ENCODE results near the gene RBM39. TPM values are rescaled to one million over a fixed set of nuclear protein-coding genes. Genes with fewer than 3 reads are reported as not detected.

The RBM39 gene
- total RNA-seq, 2 donors from 2014 or later, result 276 to 332 TPM

GRCh38 chr20:35771689-35772562, 29.9 kb upstream of the RBM39 start, which contains the start of gene PHF20:
Gene PHF20, plus strand, starts transcription at chr20:35772015. Its CDS starts 29,508 bp downstream, at chr20:35801523.
- H3K4me1 Mint-ChIP-seq, result peaks cover 40% of the 10 kb centered on the region
- H3K27ac ChIP-seq (ENCODE audit: low read depth, low read length), result peak within 1 kb of the TSS; percentile 24
- peaks cover 8% of the 10 kb centered on the region for H3K27me3 Mint-ChIP-seq (ENCODE audit: insufficient read depth)
- peak; percentile 99 for DNase-seq
- peak within 1 kb of the TSS; percentile 79 for H3K4me3 Mint-ChIP-seq
- H3K36me3 ChIP-seq (ENCODE audit: control insufficient read depth, insufficient read depth, low read length), result peaks cover 9% of the 10 kb centered on the region
- H3K9me3 Mint-ChIP-seq, result peaks cover 5% of the 10 kb centered on the region
- H3K36me3 Mint-ChIP-seq (ENCODE audit: low read depth), result peaks cover 10% of the 10 kb centered on the region
- peaks cover 4% of the 10 kb centered on the region for H3K9me3 ChIP-seq (ENCODE audit: control insufficient read depth, low read length)
- no peaks in the 10 kb centered on the region for H3K27me3 ChIP-seq (ENCODE audit: control insufficient read depth, insufficient read depth, low read length, poor library complexity, severe bottlenecking)
- H3K4me3 ChIP-seq (ENCODE audit: low read length), result peak within 1 kb of the TSS; percentile 95
- TF ChIP-seq CTCF (conservative IDR thresholded peaks at IDR 0.05), result no peak
- WGBS, 2 experiments (ENCODE audit: insufficient coverage in 1 of 2, insufficient read length in 1 of 2), result 4 to 13% methylated on average over 21 to 87 of the region's 87 CpGs
- peaks cover 21% of the 10 kb centered on the region for H3K4me1 ChIP-seq (ENCODE audit: control insufficient read depth, insufficient read depth, low read length)
- peak within 1 kb of the TSS; percentile 95 for H3K27ac Mint-ChIP-seq
- peak within 1 kb of the TSS; percentile 90 for H3K9ac ChIP-seq (ENCODE audit: extremely low read depth, low read length, poor library complexity, severe bottlenecking)

GRCh38 chr20:35771367-35771688, 29.3 kb upstream of the RBM39 start:
- DNase-seq, result no peak
- H3K27me3 ChIP-seq (ENCODE audit: control insufficient read depth, insufficient read depth, low read length, poor library complexity, severe bottlenecking), result no peaks in the 10 kb centered on the region
- Mint-ChIP-seq H3K4me3 (peak overlapping the region; percentile 79), H3K36me3 (ENCODE audit: low read depth) (peaks cover 10% of the 10 kb centered on the region), H3K4me1 (peaks cover 34% of the 10 kb centered on the region), H3K27ac (peak overlapping the region; percentile 86), H3K9me3 (peaks cover 5% of the 10 kb centered on the region), H3K27me3 (ENCODE audit: insufficient read depth) (peaks cover 8% of the 10 kb centered on the region)
- H3K4me1 ChIP-seq (ENCODE audit: control insufficient read depth, insufficient read depth, low read length), result peaks cover 15% of the 10 kb centered on the region
- H3K4me3 ChIP-seq (ENCODE audit: low read length), result peak overlapping the region; percentile 57
- no peak overlapping the region for H3K9ac ChIP-seq (ENCODE audit: extremely low read depth, low read length, poor library complexity, severe bottlenecking)
- TF ChIP-seq CTCF (conservative IDR thresholded peaks at IDR 0.05), result no peak
- no peak overlapping the region for H3K27ac ChIP-seq (ENCODE audit: low read depth, low read length)
- H3K36me3 ChIP-seq (ENCODE audit: control insufficient read depth, insufficient read depth, low read length), result peaks cover 9% of the 10 kb centered on the region
- WGBS, 2 experiments (ENCODE audit: insufficient coverage in 1 of 2, insufficient read length in 1 of 2), result 81 to 89% methylated on average over 9 of the region's 9 CpGs
- peaks cover 4% of the 10 kb centered on the region for H3K9me3 ChIP-seq (ENCODE audit: control insufficient read depth, low read length)

- Mint-ChIP-seq H3K27ac (peak overlapping the region; percentile 98), H3K36me3 (ENCODE audit: low read depth) (no peaks in the 10 kb centered on the region), H3K4me1 (peaks cover 29% of the 10 kb centered on the region), H3K4me3 (no peak overlapping the region), H3K27me3 (ENCODE audit: insufficient read depth) (peaks cover 8% of the 10 kb centered on the region), H3K9me3 (peaks cover 5% of the 10 kb centered on the region)
- H3K9ac ChIP-seq (ENCODE audit: extremely low read depth, low read length, poor library complexity, severe bottlenecking), result peak overlapping the region; percentile 39
- no peak for TF ChIP-seq CTCF (conservative IDR thresholded peaks at IDR 0.05)
- peak; percentile 94 for DNase-seq
- H3K36me3 ChIP-seq (ENCODE audit: control insufficient read depth, insufficient read depth, low read length), result no peaks in the 10 kb centered on the region
- H3K27ac ChIP-seq (ENCODE audit: low read depth, low read length), result peak overlapping the region; percentile 98
- WGBS, 2 experiments (ENCODE audit: insufficient coverage in 1 of 2, insufficient read length in 1 of 2), result 63 to 66% methylated on average over 3 to 5 of the region's 5 CpGs
- H3K9me3 ChIP-seq (ENCODE audit: control insufficient read depth, low read length), result peaks cover 4% of the 10 kb centered on the region
- H3K4me1 ChIP-seq (ENCODE audit: control insufficient read depth, insufficient read depth, low read length), result peaks cover 14% of the 10 kb centered on the region
- H3K27me3 ChIP-seq (ENCODE audit: control insufficient read depth, insufficient read depth, low read length, poor library complexity, severe bottlenecking), result no peaks in the 10 kb centered on the region
- no peak overlapping the region for H3K4me3 ChIP-seq (ENCODE audit: low read length)
Measured at GRCh38 chr20:35768731-35769664, 26.9 kb upstream of the RBM39 start.

Data from endodermal cell (in vitro differentiated cells).